Measurements from ENCODE around the gene PCDHA4.
"Not testable (repeated sequence)": the region's sequence is repeated elsewhere in the genome, so short reads cannot be mapped to it uniquely, and the experiment has no call there.

PCDHA4 gene

GRCh38 chr5:140822281-140822629 is 15.4 kb downstream of the PCDHA4 start:
- no peak for DNase-seq

- DNase-seq, result not testable (repeated sequence)
Observed at GRCh38 chr5:140822969-140823368, 16.1 kb downstream of the PCDHA4 start.

GRCh38 chr5:140823475-140823874 is 16.6 kb downstream of the PCDHA4 start:
- no peak for DNase-seq

GRCh38 chr5:140827704-140828361 is 21.0 kb downstream of the PCDHA4 start, which contains the start of gene PCDHA6:
PCDHA6 (plus strand) TSS chr5:140827960; CDS start chr5:140828092, 132 bp downstream.
- no peak for DNase-seq

GRCh38 chr5:140828362-140828737 is 21.5 kb downstream of the PCDHA4 start:
- no peak for DNase-seq

DNA sequence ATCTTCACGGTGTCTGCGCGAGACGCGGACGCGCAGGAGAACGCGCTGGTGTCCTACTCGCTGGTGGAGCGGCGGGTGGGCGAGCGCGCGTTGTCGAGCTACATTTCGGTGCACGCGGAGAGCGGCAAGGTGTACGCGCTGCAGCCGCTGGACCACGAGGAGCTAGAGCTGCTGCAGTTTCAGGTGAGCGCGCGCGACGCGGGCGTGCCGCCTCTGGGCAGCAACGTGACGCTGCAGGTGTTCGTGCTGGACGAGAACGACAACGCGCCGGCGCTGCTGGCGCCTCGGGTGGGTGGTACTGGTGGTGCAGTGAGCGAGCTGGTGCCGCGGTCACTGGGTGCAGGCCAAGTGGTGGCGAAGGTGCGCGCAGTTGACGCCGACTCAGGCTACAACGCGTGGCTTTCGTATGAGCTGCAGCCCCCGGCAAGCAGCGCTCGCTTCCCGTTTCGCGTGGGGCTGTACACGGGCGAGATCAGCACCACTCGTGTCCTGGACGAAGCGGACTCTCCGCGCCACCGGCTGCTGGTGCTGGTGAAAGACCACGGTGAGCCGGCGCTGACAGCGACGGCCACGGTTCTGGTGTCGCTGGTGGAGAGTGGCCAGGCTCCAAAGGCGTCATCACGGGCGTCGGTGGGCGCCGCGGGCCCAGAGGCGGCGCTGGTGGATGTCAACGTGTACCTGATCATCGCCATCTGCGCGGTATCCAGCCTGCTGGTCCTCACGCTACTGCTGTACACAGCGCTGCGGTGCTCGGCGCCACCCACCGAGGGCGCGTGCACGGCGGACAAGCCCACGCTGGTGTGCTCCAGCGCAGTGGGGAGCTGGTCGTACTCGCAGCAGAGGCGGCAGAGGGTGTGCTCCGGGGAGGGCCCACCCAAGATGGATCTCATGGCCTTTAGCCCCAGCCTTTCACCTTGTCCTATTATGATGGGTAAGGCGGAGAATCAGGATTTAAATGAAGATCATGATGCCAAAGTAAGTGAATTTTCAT is 22.9 kb downstream of the PCDHA4 start:
- not testable (repeated sequence) for DNase-seq

GRCh38 chr5:140833993-140834392 is 27.1 kb downstream of the PCDHA4 start, which contains the start of gene PCDHA7:
PCDHA7 (plus strand) TSS chr5:140834269; CDS start chr5:140834384, 115 bp downstream.
- DNase-seq, result no peak

- not testable (repeated sequence) for DNase-seq
Observed at GRCh38 chr5:140834439-140835008, 27.7 kb downstream of the PCDHA4 start.

GRCh38 chr5:140835622-140836510 is 29.0 kb downstream of the PCDHA4 start:
- no peak for DNase-seq

- DNase-seq, result no peak
Observed at GRCh38 chr5:140840978-140841962, 34.4 kb downstream of the PCDHA4 start, which contains the start of gene PCDHA8. PCDHA8 (plus strand) TSS chr5:140841187; CDS start chr5:140841322, 135 bp downstream.

DNA sequence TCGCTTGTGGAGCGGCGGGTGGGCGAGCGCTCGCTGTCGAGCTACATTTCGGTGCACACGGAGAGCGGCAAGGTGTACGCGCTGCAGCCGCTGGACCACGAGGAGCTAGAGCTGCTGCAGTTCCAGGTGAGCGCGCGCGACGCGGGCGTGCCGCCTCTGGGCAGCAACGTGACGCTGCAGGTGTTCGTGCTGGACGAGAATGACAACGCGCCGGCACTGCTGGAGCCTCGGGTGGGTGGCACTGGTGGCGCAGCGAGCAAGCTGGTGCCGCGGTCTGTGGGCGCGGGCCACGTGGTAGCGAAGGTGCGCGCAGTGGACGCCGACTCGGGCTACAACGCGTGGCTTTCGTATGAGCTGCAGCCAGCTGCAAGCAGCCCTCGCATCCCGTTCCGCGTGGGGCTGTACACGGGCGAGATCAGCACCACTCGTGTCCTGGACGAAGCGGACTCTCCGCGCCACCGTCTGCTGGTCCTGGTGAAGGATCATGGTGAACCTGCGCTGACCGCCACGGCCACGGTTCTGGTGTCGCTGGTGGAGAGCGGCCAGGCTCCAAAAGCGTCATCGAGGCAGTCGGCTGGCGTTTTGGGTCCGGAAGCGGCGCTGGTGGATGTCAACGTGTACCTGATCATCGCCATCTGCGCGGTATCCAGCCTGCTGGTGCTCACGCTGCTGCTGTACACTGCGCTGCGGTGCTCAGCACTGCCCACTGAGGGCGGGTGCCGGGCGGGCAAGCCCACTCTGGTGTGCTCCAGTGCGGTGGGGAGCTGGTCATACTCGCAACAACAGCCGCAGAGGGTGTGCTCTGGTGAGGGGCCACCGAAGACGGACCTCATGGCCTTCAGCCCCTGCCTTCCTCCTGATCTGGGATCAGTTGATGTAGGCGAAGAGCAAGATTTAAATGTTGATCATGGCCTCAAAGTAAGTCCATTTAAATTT is 36.2 kb downstream of the PCDHA4 start:
- DNase-seq, result no peak

DNA sequence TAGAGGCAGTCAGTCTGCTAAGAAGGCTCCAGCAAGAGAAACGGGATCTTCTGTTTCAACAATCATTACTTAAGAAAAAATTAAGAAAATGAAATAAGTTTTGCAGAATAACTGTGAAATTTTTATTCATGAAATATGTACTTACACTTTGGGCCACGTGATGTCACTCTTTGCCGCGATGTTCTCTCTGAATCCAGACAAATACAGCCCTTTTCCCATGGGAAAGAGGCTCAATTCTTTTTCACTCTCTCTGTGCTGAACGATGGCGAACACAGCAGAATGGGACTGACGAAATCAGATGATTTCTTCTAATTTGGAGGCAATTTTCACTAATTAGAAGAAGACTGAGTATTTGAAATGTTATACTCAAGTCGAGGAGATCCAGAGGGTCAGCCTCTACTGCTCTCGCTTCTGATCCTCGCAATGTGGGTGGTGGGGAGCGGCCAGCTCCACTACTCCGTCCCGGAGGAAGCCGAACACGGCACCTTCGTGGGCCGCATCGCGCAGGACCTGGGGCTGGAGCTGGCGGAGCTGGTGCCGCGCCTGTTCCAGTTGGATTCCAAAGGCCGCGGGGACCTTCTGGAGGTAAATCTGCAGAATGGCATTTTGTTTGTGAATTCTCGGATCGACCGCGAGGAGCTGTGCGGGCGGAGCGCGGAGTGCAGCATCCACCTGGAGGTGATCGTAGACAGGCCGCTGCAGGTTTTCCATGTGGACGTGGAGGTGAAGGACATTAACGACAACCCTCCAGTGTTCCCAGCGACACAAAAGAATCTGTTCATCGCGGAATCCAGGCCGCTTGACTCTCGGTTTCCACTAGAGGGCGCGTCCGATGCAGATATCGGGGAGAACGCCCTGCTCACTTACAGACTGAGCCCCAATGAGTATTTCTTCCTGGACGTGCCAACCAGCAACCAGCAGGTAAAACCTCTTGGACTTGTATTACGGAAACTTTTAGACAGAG is 41.6 kb downstream of the PCDHA4 start, which contains the start of gene PCDHA9:
Gene PCDHA9 (plus strand): TSS at position 244 of the 964 bp plus-strand sequence. CDS start 114 bp downstream, at position 358.
- DNase-seq, result not testable (repeated sequence)

DNA sequence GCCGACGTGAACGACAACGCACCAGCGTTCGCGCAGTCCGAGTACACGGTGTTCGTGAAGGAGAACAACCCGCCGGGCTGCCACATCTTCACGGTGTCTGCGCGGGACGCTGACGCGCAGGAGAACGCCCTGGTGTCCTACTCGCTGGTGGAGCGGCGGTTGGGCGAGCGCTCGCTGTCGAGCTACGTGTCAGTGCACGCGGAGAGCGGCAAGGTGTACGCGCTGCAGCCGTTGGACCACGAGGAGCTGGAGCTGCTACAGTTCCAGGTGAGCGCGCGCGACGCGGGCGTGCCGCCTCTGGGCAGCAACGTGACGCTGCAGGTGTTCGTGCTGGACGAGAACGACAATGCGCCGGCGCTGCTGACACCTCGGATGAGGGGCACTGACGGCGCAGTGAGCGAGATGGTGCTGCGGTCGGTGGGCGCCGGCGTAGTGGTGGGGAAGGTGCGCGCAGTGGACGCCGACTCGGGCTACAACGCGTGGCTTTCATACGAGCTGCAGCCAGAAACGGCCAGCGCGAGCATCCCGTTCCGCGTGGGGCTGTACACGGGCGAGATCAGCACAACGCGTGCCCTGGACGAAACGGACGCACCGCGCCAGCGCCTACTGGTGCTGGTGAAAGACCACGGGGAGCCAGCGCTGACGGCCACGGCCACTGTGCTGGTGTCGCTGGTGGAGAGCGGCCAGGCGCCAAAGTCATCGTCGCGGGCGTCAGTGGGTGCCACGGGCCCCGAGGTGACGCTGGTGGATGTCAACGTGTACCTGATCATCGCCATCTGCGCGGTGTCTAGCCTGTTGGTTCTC is 43.2 kb downstream of the PCDHA4 start:
- DNase-seq, result not testable (repeated sequence)

DNA sequence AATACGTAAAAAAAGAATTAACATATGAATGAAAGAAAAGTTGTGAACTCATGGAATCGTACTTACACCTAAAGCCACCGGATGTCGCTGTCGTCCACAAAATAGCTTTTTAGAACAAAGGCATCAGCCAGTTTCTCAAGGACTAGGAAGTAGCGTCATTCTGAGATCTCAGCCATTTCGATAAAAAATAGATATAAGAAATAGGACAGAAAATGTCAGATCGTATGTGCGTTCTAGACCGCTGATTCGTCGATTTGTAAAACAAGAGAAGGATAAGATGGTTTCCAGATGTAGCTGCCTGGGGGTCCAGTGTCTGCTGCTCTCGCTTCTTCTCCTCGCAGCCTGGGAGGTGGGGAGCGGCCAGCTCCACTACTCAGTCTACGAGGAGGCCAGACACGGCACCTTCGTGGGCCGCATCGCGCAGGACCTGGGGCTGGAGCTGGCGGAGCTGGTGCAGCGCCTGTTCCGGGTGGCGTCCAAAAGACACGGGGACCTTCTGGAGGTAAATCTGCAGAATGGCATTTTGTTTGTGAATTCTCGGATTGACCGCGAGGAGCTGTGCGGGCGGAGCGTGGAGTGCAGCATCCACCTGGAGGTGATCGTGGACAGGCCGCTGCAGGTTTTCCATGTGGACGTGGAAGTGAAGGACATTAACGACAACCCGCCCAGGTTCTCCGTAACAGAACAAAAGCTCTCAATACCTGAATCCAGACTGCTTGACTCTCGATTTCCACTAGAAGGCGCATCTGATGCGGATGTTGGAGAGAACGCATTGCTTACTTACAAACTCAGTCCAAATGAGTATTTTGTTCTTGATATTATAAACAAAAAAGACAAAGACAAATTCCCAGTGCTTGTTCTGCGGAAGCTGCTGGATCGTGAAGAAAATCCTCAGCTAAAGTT is 49.2 kb downstream of the PCDHA4 start, which contains the start of gene PCDHA10:
Gene PCDHA10 (plus strand): TSS at position 126 of the 903 bp plus-strand sequence. CDS start 152 bp downstream, at position 278.
- no peak for DNase-seq

DNA sequence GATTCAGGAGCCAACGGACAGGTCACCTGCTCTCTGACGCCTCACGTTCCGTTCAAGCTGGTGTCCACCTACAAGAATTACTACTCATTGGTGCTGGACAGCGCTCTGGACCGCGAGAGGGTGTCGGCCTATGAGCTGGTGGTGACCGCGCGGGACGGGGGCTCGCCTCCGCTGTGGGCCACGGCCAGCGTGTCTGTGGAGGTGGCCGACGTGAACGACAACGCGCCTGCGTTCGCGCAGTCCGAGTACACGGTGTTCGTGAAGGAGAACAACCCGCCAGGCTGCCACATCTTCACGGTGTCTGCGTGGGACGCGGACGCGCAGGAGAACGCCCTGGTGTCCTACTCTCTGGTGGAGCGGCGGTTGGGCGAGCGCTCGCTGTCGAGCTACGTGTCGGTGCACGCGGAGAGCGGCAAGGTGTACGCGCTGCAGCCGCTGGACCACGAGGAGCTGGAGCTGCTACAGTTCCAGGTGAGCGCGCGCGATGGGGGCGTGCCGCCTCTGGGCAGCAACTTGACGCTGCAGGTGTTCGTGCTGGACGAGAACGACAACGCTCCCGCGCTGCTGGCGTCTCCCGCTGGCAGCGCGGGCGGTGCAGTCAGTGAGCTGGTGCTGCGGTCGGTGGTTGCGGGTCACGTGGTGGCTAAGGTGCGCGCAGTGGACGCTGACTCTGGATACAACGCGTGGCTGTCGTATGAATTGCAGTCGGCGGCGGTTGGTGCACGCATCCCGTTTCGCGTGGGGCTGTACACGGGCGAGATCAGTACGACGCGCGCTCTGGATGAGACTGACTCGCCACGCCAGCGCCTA is 50.5 kb downstream of the PCDHA4 start:
- no peak for DNase-seq

- no peak for DNase-seq
Observed at GRCh38 chr5:140857987-140858240, 51.0 kb downstream of the PCDHA4 start.
